GM21529 (cell line): ENCODE results near the gene IDH3A.

Experiments used
- ATAC-seq: cut with Tn5 transposase; IDR thresholded peaks from one replicate; pipeline ENCODE4 v1.9.1; 2021; ENCODE audit not compliant: unreplicated experiment

IDH3A gene

GRCh38 chr15:78213956-78214355 is 64.8 kb downstream of the IDH3A start:
- ATAC-seq = no peak

GRCh38 chr15:78216276-78217104 is 67.3 kb downstream of the IDH3A start:
- ATAC-seq = no peak

- ATAC-seq = no peak
Measured at GRCh38 chr15:78220713-78221112, 71.6 kb downstream of the IDH3A start.
